OCI-LY1 (cell line): ENCODE results near the gene PJA2.

Experiments
- H2AFZ ChIP-seq: fragments of 200-600 bp; sonication (generic), shearing (Covaris generic); 2 replicates; pipeline ENCODE4 v1.6.0; 2014; ENCODE audit warnings: antibody characterized with exemption, mild to moderate bottlenecking, low read length
- H3F3A ChIP-seq: fragments of 200-600 bp; sonication (generic), shearing (Covaris generic); 2 replicates; pipeline ENCODE4 v1.6.0; 2014; ENCODE audit warnings: mild to moderate bottlenecking, antibody characterized with exemption, low read length, moderate library complexity; ENCODE audit not compliant: insufficient read depth
- H3K27ac ChIP-seq: fragments of 200-600 bp; sonication (generic); 2 replicates; pipeline ENCODE4 v1.5.1; 2014; ENCODE audit warnings: low read length, mixed run types, mild to moderate bottlenecking, low read depth; ENCODE audit not compliant: poor library complexity, severe bottlenecking
- H3K27me3 ChIP-seq: fragments of 200-600 bp; sonication (generic); 2 replicates; pipeline ENCODE4 v1.6.0; 2014; ENCODE audit warnings: antibody characterized with exemption, mild to moderate bottlenecking, low read length, moderate library complexity; ENCODE audit not compliant: insufficient read depth
- H3K36me3 ChIP-seq: fragments of 200-600 bp; sonication (generic); 2 replicates; pipeline ENCODE4 v1.6.1; 2014; ENCODE audit warnings: mild to moderate bottlenecking, antibody characterized with exemption, low read length, moderate library complexity, mixed read lengths; ENCODE audit not compliant: insufficient read depth
- H3K4me1 ChIP-seq: fragments of 200-600 bp; sonication (generic); 2 replicates; pipeline ENCODE4 v1.5.1; 2014; ENCODE audit warnings: mild to moderate bottlenecking, low read length, moderate library complexity; ENCODE audit not compliant: insufficient read depth, severe bottlenecking
- H3K4me2 ChIP-seq: fragments of 200-600 bp; sonication (generic), shearing (Covaris generic); 2 replicates; pipeline ENCODE4 v1.6.1; 2014; ENCODE audit warnings: low read length
- H3K4me3 ChIP-seq: fragments of 200-600 bp; sonication (generic); 2 replicates; pipeline ENCODE4 v1.5.1; 2014; ENCODE audit warnings: low read length, low read depth, mild to moderate bottlenecking, mixed read lengths; ENCODE audit not compliant: poor library complexity, severe bottlenecking
- H3K79me2 ChIP-seq: fragments of 200-600 bp; shearing (Covaris generic); 2 replicates; pipeline ENCODE4 v1.6.1; 2016; ENCODE audit warnings: mixed run types, low read length, mixed read lengths; ENCODE audit not compliant: insufficient read depth
- H3K9ac ChIP-seq: fragments of 200-600 bp; sonication (generic), shearing (Covaris generic); 2 replicates; pipeline ENCODE4 v1.6.1; 2014; ENCODE audit warnings: mild to moderate bottlenecking, low read length, mixed read lengths
- H3K9me2 ChIP-seq: fragments of 200-600 bp; sonication (generic), shearing (Covaris generic); 2 replicates; pipeline ENCODE4 v1.6.1; 2014; ENCODE audit warnings: low read depth, mild to moderate bottlenecking, low read length, mixed read lengths
- H3K9me3 ChIP-seq: fragments of 200-600 bp; shearing (Covaris generic); 2 replicates; pipeline ENCODE4 v1.6.1; 2014; ENCODE audit warnings: low read length, mixed read lengths
- H4K20me1 ChIP-seq: fragments of 200-600 bp; sonication (generic), shearing (Covaris generic); 2 replicates; pipeline ENCODE4 v1.6.0; 2016; ENCODE audit warnings: mild to moderate bottlenecking, low read length; ENCODE audit not compliant: insufficient read depth
- EZH2 ChIP-seq: fragments of 200-600 bp; sonication (generic), shearing (Covaris generic); IDR thresholded peaks from 2 replicates; pipeline ENCODE4 v1.8.0; 2017; ENCODE audit warnings: borderline replicate concordance, mixed run types, mild to moderate bottlenecking, antibody characterized with exemption, low read length, moderate library complexity, mixed read lengths
- TF ChIP-seq, protein P1 (sequence below): fragments of 200-600 bp; sonication (generic), shearing (Covaris generic); IDR thresholded peaks from 2 replicates; pipeline ENCODE4 v1.5.1; 2017; ENCODE audit warnings: mild to moderate bottlenecking, antibody characterized with exemption, low read length, moderate library complexity, mixed read lengths

PJA2 gene

GRCh38 chr5:109396965-109397364, 12.8 kb downstream of the PJA2 start:
- Histone ChIP-seq H3F3A (no peaks in the 10 kb centered on the region), H4K20me1 (no peaks in the 10 kb centered on the region), H3K9me3 (peaks cover 16% of the 10 kb centered on the region; the same call in 1 of the 2 replicates), H3K27ac (no peak overlapping the region), H3K36me3 (peaks cover 28% of the 10 kb centered on the region), H3K4me1 (no peaks in the 10 kb centered on the region), H3K4me2 (no peak overlapping the region), H3K4me3 (no peak overlapping the region), H3K9ac (no peak overlapping the region), H3K79me2 (peaks cover 93% of the 10 kb centered on the region), H3K27me3 (no peaks in the 10 kb centered on the region), H3K9me2 (no peaks in the 10 kb centered on the region), H2AFZ (no peak overlapping the region)
- TF ChIP-seq, protein P1, sequence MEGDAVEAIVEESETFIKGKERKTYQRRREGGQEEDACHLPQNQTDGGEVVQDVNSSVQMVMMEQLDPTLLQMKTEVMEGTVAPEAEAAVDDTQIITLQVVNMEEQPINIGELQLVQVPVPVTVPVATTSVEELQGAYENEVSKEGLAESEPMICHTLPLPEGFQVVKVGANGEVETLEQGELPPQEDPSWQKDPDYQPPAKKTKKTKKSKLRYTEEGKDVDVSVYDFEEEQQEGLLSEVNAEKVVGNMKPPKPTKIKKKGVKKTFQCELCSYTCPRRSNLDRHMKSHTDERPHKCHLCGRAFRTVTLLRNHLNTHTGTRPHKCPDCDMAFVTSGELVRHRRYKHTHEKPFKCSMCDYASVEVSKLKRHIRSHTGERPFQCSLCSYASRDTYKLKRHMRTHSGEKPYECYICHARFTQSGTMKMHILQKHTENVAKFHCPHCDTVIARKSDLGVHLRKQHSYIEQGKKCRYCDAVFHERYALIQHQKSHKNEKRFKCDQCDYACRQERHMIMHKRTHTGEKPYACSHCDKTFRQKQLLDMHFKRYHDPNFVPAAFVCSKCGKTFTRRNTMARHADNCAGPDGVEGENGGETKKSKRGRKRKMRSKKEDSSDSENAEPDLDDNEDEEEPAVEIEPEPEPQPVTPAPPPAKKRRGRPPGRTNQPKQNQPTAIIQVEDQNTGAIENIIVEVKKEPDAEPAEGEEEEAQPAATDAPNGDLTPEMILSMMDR = no peak
- no peak for TF ChIP-seq EZH2

DNA sequence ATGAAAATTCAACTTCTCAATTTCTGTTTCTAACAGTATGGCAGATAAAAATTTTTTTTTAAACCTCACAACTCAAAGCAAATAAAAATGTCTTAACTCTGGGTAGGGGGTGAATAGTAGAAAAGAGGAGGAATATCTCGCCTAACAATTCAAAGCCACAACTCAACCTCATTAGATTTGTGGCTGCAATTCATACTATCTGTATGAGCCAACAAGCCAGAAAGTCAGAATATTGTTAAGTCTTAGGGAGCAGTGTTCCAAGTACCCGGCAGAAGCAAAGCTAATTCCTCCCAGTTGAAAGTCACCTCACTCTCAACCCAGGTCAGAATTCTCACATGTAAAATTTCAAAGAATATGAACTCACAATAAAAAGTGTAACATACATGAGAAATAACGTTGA, 15.0 kb downstream of the PJA2 start:
- no peak overlapping the region for H3K4me3 ChIP-seq
- no peaks in the 10 kb centered on the region for H3K4me1 ChIP-seq
- no peaks in the 10 kb centered on the region for H3K9me2 ChIP-seq
- peaks cover 42% of the 10 kb centered on the region for H3K36me3 ChIP-seq
- peaks cover 94% of the 10 kb centered on the region for H3K79me2 ChIP-seq
- H3K4me2 ChIP-seq = no peak overlapping the region
- no peak overlapping the region for H3K27ac ChIP-seq
- H3K9ac ChIP-seq = no peak overlapping the region
- TF ChIP-seq EZH2 = no peak
- TF ChIP-seq, protein P1 = no peak
- H3K27me3 ChIP-seq = no peaks in the 10 kb centered on the region
- H3F3A ChIP-seq = no peaks in the 10 kb centered on the region
- peaks cover 27% of the 10 kb centered on the region for H3K9me3 ChIP-seq
- H2AFZ ChIP-seq = no peak overlapping the region
- H4K20me1 ChIP-seq = no peaks in the 10 kb centered on the region

DNA sequence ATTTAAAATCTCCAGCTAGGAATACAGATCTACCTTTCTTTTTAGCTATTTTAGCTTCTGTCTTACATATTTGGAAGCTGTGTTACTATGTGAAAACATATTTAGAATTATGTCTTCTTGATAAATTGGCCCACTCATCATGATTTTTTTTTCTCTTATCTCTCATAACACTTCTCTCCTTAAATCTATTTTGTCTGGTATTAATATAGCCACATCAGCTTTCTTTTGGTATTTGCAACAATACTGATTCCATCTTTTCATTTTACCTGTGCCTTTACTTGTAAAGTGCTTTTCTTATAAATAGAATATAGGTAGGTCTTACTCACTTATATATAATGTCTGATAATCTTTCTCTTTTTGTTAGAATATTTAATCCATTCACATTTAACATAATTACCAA, 19.6 kb downstream of the PJA2 start:
- H3K27me3 ChIP-seq = no peaks in the 10 kb centered on the region
- no peak overlapping the region for H3K27ac ChIP-seq
- peaks cover 27% of the 10 kb centered on the region for H3K9me3 ChIP-seq
- no peak overlapping the region for H3K9ac ChIP-seq
- H4K20me1 ChIP-seq = no peaks in the 10 kb centered on the region
- H3K36me3 ChIP-seq = peaks cover 45% of the 10 kb centered on the region
- TF ChIP-seq, protein P1 = no peak
- no peak for TF ChIP-seq EZH2
- H2AFZ ChIP-seq = no peak overlapping the region
- no peaks in the 10 kb centered on the region for H3F3A ChIP-seq
- no peak overlapping the region for H3K4me2 ChIP-seq
- no peak overlapping the region for H3K4me3 ChIP-seq
- no peaks in the 10 kb centered on the region for H3K9me2 ChIP-seq
- H3K4me1 ChIP-seq = no peaks in the 10 kb centered on the region
- peaks cover 90% of the 10 kb centered on the region for H3K79me2 ChIP-seq
